NK-92 (cell line): ENCODE results near the gene GPR83.
"Not testable (repeated sequence)": the region's sequence is repeated elsewhere in the genome, so short reads cannot be mapped to it uniquely, and the experiment has no call there.

Experiments
- DNase-seq: peaks from one replicate; lab custom pipeline; 2025; ENCODE audit not compliant: unreplicated experiment; lab: John Stamatoyannopoulos, UW

Gene GPR83

GRCh38 chr11:94376841-94377240 is 24.4 kb downstream of the GPR83 start:
- DNase-seq: no peak

GRCh38 chr11:94370576-94370975 is 30.6 kb downstream of the GPR83 start:
- not testable (repeated sequence) for DNase-seq

- DNase-seq: not testable (repeated sequence)
Observed at GRCh38 chr11:94350850-94351563, 50.2 kb downstream of the GPR83 start.

GRCh38 chr11:94346311-94346710 is 54.9 kb downstream of the GPR83 start:
- DNase-seq: not testable (repeated sequence)

GRCh38 chr11:94343495-94343894 is 57.7 kb downstream of the GPR83 start:
- DNase-seq: no peak

- DNase-seq: no peak
Observed at GRCh38 chr11:94342250-94342649, 59.0 kb downstream of the GPR83 start.

GRCh38 chr11:94338651-94339050 is 62.6 kb downstream of the GPR83 start:
- DNase-seq: no peak

- DNase-seq: no peak
Observed at GRCh38 chr11:94336033-94336432, 65.2 kb downstream of the GPR83 start.

GRCh38 chr11:94332814-94333213 is 68.4 kb downstream of the GPR83 start:
- DNase-seq: no peak

- no peak for DNase-seq
Observed at GRCh38 chr11:94330789-94331188, 70.4 kb downstream of the GPR83 start.

GRCh38 chr11:94329501-94329900 is 71.7 kb downstream of the GPR83 start:
- no peak for DNase-seq

GRCh38 chr11:94328587-94329080 is 72.6 kb downstream of the GPR83 start:
- no peak for DNase-seq
